Thyroid gland (tissue), 4 donors: ENCODE measurements around the gene FIBIN.

Source experiments
- CTCF ChIP-seq, 6 experiments: fragments of 200-600 bp in 3 of 6; fragments of 450-650 bp in 3 of 6; sonication (generic) in 3 of 6; IDR thresholded peaks; one replicate each; pipeline ENCODE4 v1.5.1; 2016 to 2019; ENCODE audit warnings: antibody characterized with exemption in 6 of 6, mild to moderate bottlenecking in 2 of 6, inconsistent platforms in 1 of 6, moderate library complexity in 1 of 6
- POLR2A ChIP-seq, 2 donors: fragments of 450-650 bp; IDR thresholded peaks; one replicate each; pipeline ENCODE4 v1.6.1; 2017; ENCODE audit warnings: antibody characterized with exemption in 2 of 2, mild to moderate bottlenecking in 2 of 2, moderate library complexity in 1 of 2

- no peak for TF ChIP-seq CTCF (IDR thresholded peaks at IDR 0.05)
- TF ChIP-seq POLR2A (IDR thresholded peaks at IDR 0.05): no peak
Measured at GRCh38 chr11:27020751-27021150, 26.8 kb downstream of the FIBIN start.
